HG02763 (cell line): ENCODE measurements around the gene STX8.
A peak's percentile ranks its signal among the peaks of the same experiment; 100 is the strongest.

Source experiments
- ATAC-seq: cut with Tn5 transposase; IDR thresholded peaks from one replicate; pipeline ENCODE4 v1.9.1; 2021; ENCODE audit warnings: mild to moderate bottlenecking, moderate library complexity; ENCODE audit not compliant: unreplicated experiment

The STX8 gene

DNA sequence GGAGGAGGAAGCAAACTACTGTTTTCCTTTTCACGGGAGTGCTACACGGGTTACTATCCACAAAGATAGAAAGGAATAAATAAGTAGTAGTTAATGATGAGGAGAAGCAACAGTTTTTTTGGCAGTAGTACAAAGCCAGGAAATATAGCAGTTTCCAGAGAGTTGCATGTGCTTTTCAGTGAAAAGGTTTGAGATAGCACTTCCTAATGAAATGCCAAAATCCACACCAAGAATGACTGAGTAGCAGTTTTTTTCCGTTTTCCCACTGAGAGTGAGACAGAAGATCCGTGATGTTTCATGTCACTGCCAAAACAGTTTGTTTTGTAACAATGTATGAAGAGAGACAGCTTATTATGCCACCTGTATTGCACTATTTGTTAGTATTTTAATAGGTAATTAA, 129.1 kb downstream of the STX8 start:
- ATAC-seq, result no peak

- no peak for ATAC-seq
Observed at GRCh38 chr17:9445424-9445823, 130.2 kb downstream of the STX8 start.

DNA sequence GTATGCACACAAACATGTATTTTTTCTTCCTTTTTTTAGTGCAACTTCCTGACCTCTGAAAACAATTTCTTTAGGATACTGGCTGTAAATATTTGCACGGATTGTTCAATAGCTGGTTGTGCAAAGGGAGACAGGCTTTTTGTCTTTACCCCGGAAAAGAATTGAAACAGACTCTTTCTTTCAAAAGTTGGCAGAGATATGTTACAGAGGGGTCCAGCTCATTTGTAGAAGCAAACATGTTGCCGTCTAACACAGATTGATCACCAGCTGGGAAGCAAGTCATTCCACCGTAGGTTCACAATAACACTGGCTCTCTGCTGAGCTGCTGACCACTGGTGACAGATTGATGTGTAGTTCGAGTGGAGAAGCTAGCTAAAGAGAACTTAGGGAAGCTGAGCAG, 130.9 kb downstream of the STX8 start:
- ATAC-seq, result no peak

DNA sequence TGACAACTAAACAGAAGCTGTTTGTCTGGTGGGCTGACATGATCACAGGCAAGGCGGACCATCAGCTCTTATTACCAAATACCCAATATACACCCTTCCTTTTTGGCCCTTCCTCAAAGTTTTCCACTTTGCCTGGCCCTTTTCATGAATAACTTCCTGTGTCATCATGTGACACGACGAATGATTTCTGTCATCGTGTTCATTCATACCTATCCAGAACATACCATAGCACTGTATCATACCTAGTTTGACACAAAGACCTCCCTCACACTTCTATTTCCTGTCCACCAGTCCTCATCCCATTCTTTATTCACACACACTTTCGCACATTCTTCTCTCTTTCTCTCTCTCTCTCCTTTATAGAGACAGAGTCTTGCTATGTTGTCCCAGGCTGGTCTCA, 131.8 kb downstream of the STX8 start:
- no peak for ATAC-seq

GRCh38 chr17:9439851-9440250, 135.8 kb downstream of the STX8 start:
- no peak for ATAC-seq

DNA sequence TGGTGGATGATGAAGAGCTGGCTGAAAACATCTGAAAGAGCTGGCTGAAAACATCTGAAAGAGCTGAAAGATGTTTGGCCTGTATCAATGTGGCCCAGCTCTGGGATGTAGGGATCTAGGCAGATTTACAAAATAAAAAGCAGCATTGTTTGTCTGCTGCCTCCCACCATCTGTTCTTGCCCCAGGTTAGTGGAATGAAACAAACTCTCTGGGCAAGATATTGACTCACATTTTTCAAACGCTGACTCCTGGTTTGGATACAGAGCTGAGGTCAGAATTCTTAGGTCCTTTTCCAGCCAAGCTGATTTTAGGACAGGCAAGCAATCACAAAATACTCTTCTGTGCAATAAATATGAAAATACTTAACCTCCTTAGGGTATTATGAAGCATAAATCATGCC, 139.0 kb downstream of the STX8 start:
- ATAC-seq, result no peak

- no peak for ATAC-seq
Observed at GRCh38 chr17:9435165-9435564, 140.5 kb downstream of the STX8 start.

DNA sequence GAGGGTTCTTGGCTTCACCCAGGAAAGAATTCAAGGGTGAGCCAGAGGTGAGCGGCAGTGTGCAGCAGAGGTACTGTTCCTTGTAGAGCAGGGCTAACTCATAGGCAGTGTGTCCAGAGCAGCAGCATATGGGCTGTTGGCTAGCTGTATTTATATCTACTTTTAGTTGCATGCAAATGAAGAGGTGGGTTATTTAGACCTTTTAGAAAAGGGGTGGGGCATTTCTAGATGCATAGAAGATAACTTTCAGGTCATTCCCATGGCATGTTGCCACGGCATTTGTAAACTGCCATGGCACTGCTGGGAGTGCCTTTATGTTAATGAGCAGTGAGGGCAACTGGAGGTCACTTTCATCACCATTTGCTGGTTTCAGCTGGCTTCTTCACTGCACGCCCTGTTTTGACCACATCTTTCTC, 141.0 kb downstream of the STX8 start:
- ATAC-seq, result no peak

GRCh38 chr17:9432934-9433421, 142.6 kb downstream of the STX8 start:
- no peak for ATAC-seq

DNA sequence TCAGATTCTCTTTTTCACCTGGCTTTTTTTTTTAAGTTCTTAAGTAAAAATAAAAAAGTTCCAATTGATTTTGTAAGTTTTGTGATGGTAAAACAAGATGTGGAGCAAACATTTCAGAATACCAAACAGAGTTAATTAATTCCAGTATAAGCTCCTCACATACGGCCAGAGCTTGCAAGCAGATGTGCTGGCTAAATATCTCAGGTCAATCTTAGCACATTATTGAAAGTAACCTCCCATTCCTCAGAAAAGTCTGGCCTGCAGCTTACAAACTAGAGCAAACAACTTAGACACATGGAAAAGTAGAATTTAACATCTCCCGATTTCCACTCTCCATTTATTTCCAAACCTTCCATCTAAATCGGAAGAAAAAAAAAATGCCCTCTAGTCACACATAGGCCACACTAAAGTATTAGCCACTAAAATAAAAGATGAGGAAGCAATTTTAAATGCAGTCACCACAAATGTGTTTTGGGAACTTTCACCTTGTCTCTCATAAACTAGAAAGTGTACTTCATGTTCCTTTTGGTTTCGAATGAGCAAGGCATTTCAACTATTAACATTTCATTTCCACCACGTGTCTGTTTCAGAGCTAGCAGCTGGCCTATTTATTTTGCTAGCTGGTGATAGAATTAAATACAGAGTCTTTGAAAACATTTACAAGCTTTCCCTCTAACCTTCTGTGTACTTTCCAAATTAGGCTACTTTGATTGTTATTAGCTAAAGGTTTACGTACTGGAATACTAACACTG, 143.3 kb downstream of the STX8 start:
- ATAC-seq, result no peak

- ATAC-seq, result no peak
Observed at GRCh38 chr17:9431620-9432019, 144.0 kb downstream of the STX8 start.

GRCh38 chr17:9427465-9428315, 147.9 kb downstream of the STX8 start:
- no peak for ATAC-seq

GRCh38 chr17:9424071-9424640, 151.5 kb downstream of the STX8 start:
- no peak for ATAC-seq

- ATAC-seq, result no peak
Observed at GRCh38 chr17:9421525-9421924, 154.1 kb downstream of the STX8 start.

DNA sequence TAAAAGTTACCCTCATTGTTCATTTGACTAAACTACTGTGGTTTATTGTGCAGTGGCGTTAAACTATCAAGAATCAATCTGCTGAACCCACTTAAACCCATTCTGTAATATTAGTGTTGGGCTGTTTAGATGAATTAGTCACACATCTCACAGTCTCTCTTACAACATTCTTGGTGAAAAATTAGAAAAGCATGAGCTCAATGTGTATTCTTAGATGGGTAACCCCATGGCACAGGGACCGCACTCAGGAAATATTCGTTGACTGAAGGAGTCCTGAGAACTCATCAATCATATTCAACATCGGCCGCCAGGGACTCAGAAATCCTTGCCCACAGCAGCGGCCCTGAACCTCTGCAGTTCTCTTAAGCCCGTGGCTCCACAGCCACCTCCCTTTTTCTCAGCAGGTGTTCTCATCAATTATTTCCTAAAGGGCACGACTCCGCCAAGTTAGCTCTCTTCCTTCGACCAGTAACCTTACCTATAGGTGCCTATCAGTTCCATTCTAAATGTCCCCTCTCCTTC, 155.6 kb downstream of the STX8 start:
- ATAC-seq, result no peak

DNA sequence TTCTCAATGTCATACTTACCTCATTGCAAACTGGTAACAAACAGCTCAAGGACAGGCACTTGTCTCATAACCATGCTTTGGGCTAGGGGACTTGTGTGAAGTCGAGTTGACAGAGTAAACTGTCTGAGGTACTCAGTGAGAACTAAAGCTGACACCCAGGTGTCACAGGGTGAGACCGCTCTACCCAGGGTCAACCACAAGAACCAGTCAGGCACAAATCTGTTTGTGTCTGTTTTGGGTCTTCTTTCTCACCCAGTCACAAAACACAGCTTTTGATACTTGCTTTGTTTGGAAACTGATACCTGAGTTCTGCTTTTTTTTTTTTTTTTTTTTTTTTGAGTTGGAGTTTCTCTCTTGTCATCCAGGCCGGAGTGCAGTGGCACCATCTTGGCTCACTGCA, 161.1 kb downstream of the STX8 start:
- peak; percentile 98 for ATAC-seq

DNA sequence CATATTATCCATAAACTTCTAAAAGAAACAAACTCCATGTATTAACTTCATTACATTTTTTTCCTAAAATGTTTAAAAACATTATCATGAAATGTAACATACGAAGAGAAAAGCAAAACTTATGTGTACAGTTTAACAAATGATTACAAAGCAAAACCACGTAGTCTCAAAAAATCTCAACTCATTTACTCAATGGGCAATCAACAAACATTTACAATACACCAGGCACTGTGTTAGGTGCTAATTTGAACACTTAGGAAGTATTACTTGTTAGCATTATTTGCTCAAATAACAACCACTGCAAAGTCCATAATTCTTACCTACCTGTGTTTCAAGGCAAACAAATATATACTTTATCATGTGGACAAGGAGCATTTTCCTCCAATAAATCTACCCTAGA, 164.9 kb downstream of the STX8 start:
- no peak for ATAC-seq

DNA sequence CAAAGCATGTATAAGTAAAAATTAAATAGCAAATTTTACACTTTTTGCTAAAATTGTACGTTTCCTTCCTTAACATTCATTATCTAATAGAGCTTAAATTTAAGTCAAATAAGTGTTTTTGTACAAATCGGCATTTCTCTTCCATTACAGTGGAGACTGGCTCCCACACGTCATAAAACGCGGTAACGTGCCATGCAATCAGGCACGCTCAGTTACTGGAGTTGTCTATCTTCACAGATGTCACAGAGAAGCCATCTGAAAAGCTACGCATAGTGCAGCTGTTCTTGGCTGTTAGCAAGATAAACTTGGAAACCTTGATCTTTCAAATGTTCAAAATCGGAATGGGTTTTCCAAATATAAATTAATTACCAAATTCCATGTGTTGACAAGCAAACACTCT, 165.3 kb downstream of the STX8 start:
- no peak for ATAC-seq

- ATAC-seq, result no peak
Observed at GRCh38 chr17:9409878-9410277, 165.7 kb downstream of the STX8 start.

DNA sequence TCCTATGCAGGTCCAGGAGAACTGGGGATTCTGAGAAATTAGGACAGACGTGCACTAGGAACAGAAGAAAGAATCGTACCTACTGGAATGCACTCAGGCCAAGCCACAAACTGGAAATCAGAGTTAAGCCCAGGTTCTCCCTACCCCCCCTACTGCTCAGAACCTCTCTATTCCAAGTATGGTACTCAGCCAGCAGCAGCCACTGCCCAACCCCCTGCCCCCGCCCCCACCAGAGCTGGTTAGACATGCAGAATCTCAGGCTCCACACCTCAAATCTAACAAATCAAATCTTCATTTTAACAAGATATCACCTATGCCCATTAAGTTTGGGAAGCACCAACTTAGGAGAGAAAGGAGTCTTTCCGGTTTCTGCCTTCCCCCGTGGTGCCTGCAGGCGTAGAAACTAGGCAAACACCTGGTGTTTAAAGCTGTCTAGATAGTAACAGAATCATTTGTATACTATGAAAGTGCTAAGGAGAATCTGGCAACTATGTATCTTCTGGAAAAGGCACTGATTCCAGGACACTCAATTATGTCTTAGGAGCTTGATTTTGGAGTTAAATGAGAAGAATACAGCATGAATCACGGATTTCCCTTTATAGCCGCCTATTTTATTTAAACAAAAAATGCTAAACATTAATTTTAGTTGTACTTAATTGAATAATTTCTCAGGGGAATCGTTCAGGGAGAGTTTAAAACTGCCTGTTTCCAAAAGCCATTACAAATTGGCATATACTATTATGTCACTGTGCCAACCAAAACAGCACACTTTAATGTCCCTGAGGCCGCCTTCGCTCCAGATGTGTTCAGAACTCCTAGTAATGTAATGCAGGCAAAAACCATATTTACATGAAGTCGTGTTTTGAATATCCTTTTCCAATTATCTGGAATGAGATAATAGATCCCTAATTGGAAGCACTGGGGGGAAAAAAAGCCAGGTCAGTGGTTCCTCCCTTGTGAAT, 166.5 kb downstream of the STX8 start:
- no peak for ATAC-seq
